ENCODE data around the gene FMR1. TPM values are rescaled to one million over a fixed set of nuclear protein-coding genes. Genes with fewer than 3 reads are reported as not detected.

Gene FMR1
- total and polyA plus RNA-seq, 7 donors = 18.6 to 35.2 (median 29.4) TPM

GRCh38 chrX:147912093-147912801 is 528 bp downstream of the FMR1 start:
- TF ChIP-seq, protein P1, sequence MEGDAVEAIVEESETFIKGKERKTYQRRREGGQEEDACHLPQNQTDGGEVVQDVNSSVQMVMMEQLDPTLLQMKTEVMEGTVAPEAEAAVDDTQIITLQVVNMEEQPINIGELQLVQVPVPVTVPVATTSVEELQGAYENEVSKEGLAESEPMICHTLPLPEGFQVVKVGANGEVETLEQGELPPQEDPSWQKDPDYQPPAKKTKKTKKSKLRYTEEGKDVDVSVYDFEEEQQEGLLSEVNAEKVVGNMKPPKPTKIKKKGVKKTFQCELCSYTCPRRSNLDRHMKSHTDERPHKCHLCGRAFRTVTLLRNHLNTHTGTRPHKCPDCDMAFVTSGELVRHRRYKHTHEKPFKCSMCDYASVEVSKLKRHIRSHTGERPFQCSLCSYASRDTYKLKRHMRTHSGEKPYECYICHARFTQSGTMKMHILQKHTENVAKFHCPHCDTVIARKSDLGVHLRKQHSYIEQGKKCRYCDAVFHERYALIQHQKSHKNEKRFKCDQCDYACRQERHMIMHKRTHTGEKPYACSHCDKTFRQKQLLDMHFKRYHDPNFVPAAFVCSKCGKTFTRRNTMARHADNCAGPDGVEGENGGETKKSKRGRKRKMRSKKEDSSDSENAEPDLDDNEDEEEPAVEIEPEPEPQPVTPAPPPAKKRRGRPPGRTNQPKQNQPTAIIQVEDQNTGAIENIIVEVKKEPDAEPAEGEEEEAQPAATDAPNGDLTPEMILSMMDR (IDR thresholded peaks at IDR 0.05) = no peak
- TF ChIP-seq POLR2AphosphoS5 (IDR thresholded peaks at IDR 0.05) (no peak), POLR2A (IDR thresholded peaks at IDR 0.05) (no peak), EP300 (IDR thresholded peaks at IDR 0.05) (no peak)
- intact Hi-C loops (cut with DNase I) = loop anchor here (10.0 kb wide), 1 partner anchor 1633 kb away; the partner anchor contains the start of genes EOLA1 and HSFX3
- WGBS, 2 donors = 0 to 1% methylated on average over 58 of the region's 58 CpGs

DNA sequence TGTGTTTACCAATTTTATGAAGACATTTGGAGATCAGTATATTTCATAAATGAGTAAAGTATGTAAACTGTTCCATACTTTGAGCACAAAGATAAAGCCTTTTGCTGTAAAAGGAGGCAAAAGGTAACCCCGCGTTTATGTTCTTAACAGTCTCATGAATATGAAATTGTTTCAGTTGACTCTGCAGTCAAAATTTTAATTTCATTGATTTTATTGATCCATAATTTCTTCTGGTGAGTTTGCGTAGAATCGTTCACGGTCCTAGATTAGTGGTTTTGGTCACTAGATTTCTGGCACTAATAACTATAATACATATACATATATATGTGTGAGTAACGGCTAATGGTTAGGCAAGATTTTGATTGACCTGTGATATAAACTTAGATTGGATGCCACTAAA is 1.9 kb downstream of the FMR1 start:
- TF ChIP-seq EP300 (IDR thresholded peaks at IDR 0.05) = no peak
- TF ChIP-seq POLR2A (IDR thresholded peaks at IDR 0.05) = no peak
- TF ChIP-seq, protein P1 (IDR thresholded peaks at IDR 0.05) = no peak
- TF ChIP-seq POLR2AphosphoS5 (IDR thresholded peaks at IDR 0.05) = no peak
- no peaks in the 10 kb centered on the region for H3K36me3 ChIP-seq
- peak overlapping the region in 2 of 4 donors; percentile 87 to 93 for H3K27ac ChIP-seq
- WGBS, 2 donors = 13 to 51% methylated on average over 6 of the region's 6 CpGs
- H3K4me3 ChIP-seq = peak overlapping the region in 2 of 4 donors; percentile 62 to 72
- intact Hi-C loops (cut with DNase I) = loop anchor here (10.0 kb wide), 1 partner anchor 1631 kb away; the partner anchor contains the start of genes EOLA1 and HSFX3
- H3K9me3 ChIP-seq = no peaks in the 10 kb centered on the region
- H3K27me3 ChIP-seq = no peaks in the 10 kb centered on the region
- peaks cover 0 to 51% (median 12%) of the 10 kb centered on the region in 4 donors for H3K4me1 ChIP-seq
- DNase-seq = no peak

More at GRCh38 chrX:147912093-147912801, 528 bp downstream of the FMR1 start:
- DNase-seq = peak; percentile 66
- no peaks in the 10 kb centered on the region for H3K27me3 ChIP-seq
- peaks cover 0 to 40% (median 7%) of the 10 kb centered on the region in 4 donors for H3K4me1 ChIP-seq
- H3K27ac ChIP-seq = peak overlapping the region; percentile 87 to 93 (median 90)
- peak overlapping the region; percentile 62 to 73 (median 68) for H3K4me3 ChIP-seq
- no peaks in the 10 kb centered on the region for H3K36me3 ChIP-seq
- no peaks in the 10 kb centered on the region for H3K9me3 ChIP-seq

DNA sequence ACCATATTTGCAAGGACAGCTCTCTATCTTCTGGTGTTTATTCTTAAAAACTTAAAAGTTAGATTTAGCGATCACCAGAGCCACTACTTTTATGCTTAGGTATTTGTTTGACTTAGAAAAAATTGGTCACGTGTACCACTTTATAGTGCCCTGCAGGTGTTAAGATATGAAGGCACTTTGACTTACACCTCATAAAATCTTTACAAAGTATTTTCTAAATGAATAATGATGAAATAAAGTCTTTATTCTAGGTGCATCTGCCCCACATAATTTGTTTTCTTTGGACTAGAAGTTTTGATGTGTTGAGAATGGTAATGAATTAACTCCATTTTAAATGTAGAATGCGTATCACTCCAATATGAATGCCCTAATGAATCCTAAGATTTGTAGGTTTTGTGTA is 2.9 kb downstream of the FMR1 start:
- H3K27ac ChIP-seq = no peak overlapping the region
- 15 to 53% methylated on average over 3 of the region's 3 CpGs for WGBS, 2 donors
- TF ChIP-seq POLR2AphosphoS5 (IDR thresholded peaks at IDR 0.05) (no peak), EP300 (IDR thresholded peaks at IDR 0.05) (no peak), POLR2A (IDR thresholded peaks at IDR 0.05) (no peak)
- TF ChIP-seq, protein P1 (IDR thresholded peaks at IDR 0.05) = no peak
- DNase-seq = no peak
- no peak overlapping the region for H3K4me3 ChIP-seq
- no peaks in the 10 kb centered on the region for H3K27me3 ChIP-seq
- no peaks in the 10 kb centered on the region for H3K36me3 ChIP-seq
- intact Hi-C loops (cut with DNase I) = loop anchor here (10.0 kb wide), 1 partner anchor 1630 kb away; the partner anchor contains the start of genes EOLA1 and HSFX3
- H3K4me1 ChIP-seq = peaks cover 0 to 51% (median 12%) of the 10 kb centered on the region in 4 donors
- no peaks in the 10 kb centered on the region for H3K9me3 ChIP-seq

GRCh38 chrX:147916375-147916968 is 4.8 kb downstream of the FMR1 start:
- Histone ChIP-seq H3K9me3 (no peaks in the 10 kb centered on the region), H3K36me3 (no peaks in the 10 kb centered on the region), H3K4me3 (no peak overlapping the region), H3K27ac (no peak overlapping the region), H3K4me1 (peaks cover 0 to 47% (median 12%) of the 10 kb centered on the region in 4 donors), H3K27me3 (no peaks in the 10 kb centered on the region)
- intact Hi-C loops (cut with DNase I) = loop anchor here (10.0 kb wide), 1 partner anchor 1628 kb away; the partner anchor contains the start of genes EOLA1 and HSFX3
- WGBS, 2 donors = 63 to 86% methylated on average over 6 of the region's 6 CpGs
- no peak for DNase-seq
- TF ChIP-seq POLR2AphosphoS5 (IDR thresholded peaks at IDR 0.05) = no peak
- no peak for TF ChIP-seq POLR2A (IDR thresholded peaks at IDR 0.05)
- no peak for TF ChIP-seq EP300 (IDR thresholded peaks at IDR 0.05)
- TF ChIP-seq, protein P1 (IDR thresholded peaks at IDR 0.05) = no peak

Measured in sigmoid colon (tissue), 7 donors.